H9 (cell line): ENCODE measurements around the gene CLIC6. TPM values are rescaled to one million over a fixed set of nuclear protein-coding genes. Genes with fewer than 3 reads are reported as not detected.

Experiments
- DNase-seq: peaks from one replicate; pipeline ENCODE4 v3.0.0-alpha.2; 2017
- H2AFZ ChIP-seq: one replicate; pipeline ENCODE4 v1.6.1; 2013; ENCODE audit warnings: mild to moderate bottlenecking, low read length, control low read depth, moderate library complexity
- H2AK5ac ChIP-seq: 2 replicates; pipeline ENCODE4 v1.6.1; 2013; ENCODE audit warnings: low read length, control low read depth, mixed read lengths; ENCODE audit not compliant: insufficient read length
- H2BK120ac ChIP-seq: one replicate; pipeline ENCODE4 v1.6.1; 2013; ENCODE audit warnings: low read depth, mild to moderate bottlenecking, low read length, control low read depth, inconsistent platforms; ENCODE audit not compliant: poor library complexity, severe bottlenecking
- H2BK12ac ChIP-seq: 2 replicates; pipeline ENCODE4 v1.6.1; 2013; ENCODE audit warnings: low read length, control low read depth, mixed read lengths, low read depth; ENCODE audit not compliant: insufficient read length
- H2BK15ac ChIP-seq: 2 replicates; pipeline ENCODE4 v1.6.1; 2013; ENCODE audit warnings: low read depth, low read length, control low read depth
- H2BK20ac ChIP-seq: one replicate; pipeline ENCODE4 v1.6.1; 2013; ENCODE audit warnings: low read depth, mild to moderate bottlenecking, low read length, control low read depth, inconsistent platforms; ENCODE audit not compliant: poor library complexity, severe bottlenecking
- H2BK5ac ChIP-seq: 2 replicates; pipeline ENCODE4 v1.6.1; 2013; ENCODE audit warnings: low read length, control low read depth, mixed read lengths; ENCODE audit not compliant: insufficient read length
- H3K14ac ChIP-seq: 2 replicates; pipeline ENCODE4 v1.6.1; 2013; ENCODE audit warnings: low read length, control low read depth; ENCODE audit not compliant: insufficient read depth
- H3K18ac ChIP-seq: 2 replicates; pipeline ENCODE4 v1.6.1; 2013; ENCODE audit warnings: low read depth, mild to moderate bottlenecking, mixed read lengths, low read length, control low read depth; ENCODE audit not compliant: insufficient read length
- H3K23ac ChIP-seq: 2 replicates; pipeline ENCODE4 v1.6.1; 2013; ENCODE audit warnings: low read length, control low read depth, mixed read lengths, low read depth; ENCODE audit not compliant: insufficient read length
- H3K23me2 ChIP-seq: 2 replicates; pipeline ENCODE4 v1.6.1; 2013; ENCODE audit warnings: low read depth, mild to moderate bottlenecking, mixed read lengths, low read length, control low read depth; ENCODE audit not compliant: insufficient read length, poor library complexity, severe bottlenecking
- H3K27ac ChIP-seq: 2 replicates; pipeline ENCODE4 v1.5.1; 2013; ENCODE audit warnings: low read length, control low read depth, mixed read lengths, low read depth; ENCODE audit not compliant: insufficient read length
- H3K27me3 ChIP-seq: 2 replicates; pipeline ENCODE4 v1.6.1; 2013; ENCODE audit warnings: low read length, control low read depth, inconsistent platforms; ENCODE audit not compliant: insufficient read depth
- H3K4ac ChIP-seq: 2 replicates; pipeline ENCODE4 v1.6.1; 2013; ENCODE audit warnings: low read depth, mild to moderate bottlenecking, control low read depth, inconsistent platforms, low read length, moderate library complexity
- H3K4me1 ChIP-seq: 2 replicates; pipeline ENCODE4 v1.6.1; 2013; ENCODE audit warnings: low read length, control low read depth, inconsistent platforms; ENCODE audit not compliant: insufficient read depth
- H3K4me2 ChIP-seq: 2 replicates; pipeline ENCODE4 v1.6.1; 2013; ENCODE audit warnings: low read length, control low read depth, mixed read lengths; ENCODE audit not compliant: insufficient read length, insufficient read depth
- H3K56ac ChIP-seq: 2 replicates; pipeline ENCODE4 v1.6.1; 2013; ENCODE audit warnings: low read depth, mild to moderate bottlenecking, mixed read lengths, low read length, control low read depth; ENCODE audit not compliant: insufficient read length
- H3K79me1 ChIP-seq: 2 replicates; pipeline ENCODE4 v1.6.1; 2013; ENCODE audit warnings: low read depth, mild to moderate bottlenecking, moderate library complexity, low read length, control low read depth, inconsistent platforms; ENCODE audit not compliant: insufficient read depth, poor library complexity, severe bottlenecking
- H3K79me2 ChIP-seq: 2 replicates; pipeline ENCODE4 v1.6.1; 2013; ENCODE audit warnings: low read length, control low read depth, inconsistent platforms; ENCODE audit not compliant: insufficient read depth
- H3K9ac ChIP-seq: 2 replicates; pipeline ENCODE4 v1.6.1; 2013; ENCODE audit warnings: low read length, control low read depth, mixed read lengths; ENCODE audit not compliant: insufficient read length; ENCODE audit errors: extremely low read depth
- H3K9me3 ChIP-seq: one replicate; pipeline ENCODE4 v1.6.1; 2013; ENCODE audit warnings: low read depth, low read length, inconsistent platforms; ENCODE audit not compliant: control insufficient read depth
- H3T11ph ChIP-seq: one replicate; pipeline ENCODE4 v1.6.1; 2013; ENCODE audit warnings: mild to moderate bottlenecking, low read length, control low read depth, inconsistent platforms
- H4K20me1 ChIP-seq: one replicate; pipeline ENCODE4 v1.6.1; 2013; ENCODE audit not compliant: control insufficient read depth, insufficient read length, insufficient read depth
- H4K5ac ChIP-seq: 2 replicates; pipeline ENCODE4 v1.6.1; 2013; ENCODE audit warnings: low read depth, mild to moderate bottlenecking, mixed read lengths, low read length, control low read depth; ENCODE audit not compliant: insufficient read length
- H4K8ac ChIP-seq: replicated peaks from 2 replicates; pipeline ENCODE4 v1.6.1; 2013; ENCODE audit warnings: low read length, control low read depth, mixed read lengths, low read depth; ENCODE audit not compliant: insufficient read length
- H4K91ac ChIP-seq: 2 replicates; pipeline ENCODE4 v1.6.1; 2013; ENCODE audit warnings: low read depth, mild to moderate bottlenecking, moderate library complexity, mixed read lengths, low read length, control low read depth; ENCODE audit not compliant: insufficient read length
- H3K27ac Mint-ChIP-seq, 3 experiments: 2 replicates in 2 of 3; 3 replicates in 1 of 3; pipeline ENCODE4 v1.8.0; 2020 to 2021; ENCODE audit warnings: mixed read lengths in 3 of 3, mild to moderate bottlenecking in 1 of 3, moderate library complexity in 1 of 3
- H3K27me3 Mint-ChIP-seq: 2 replicates; pipeline ENCODE4 v1.8.0; 2021; ENCODE audit warnings: low read depth, mild to moderate bottlenecking, moderate library complexity, mixed read lengths
- H3K36me3 Mint-ChIP-seq, 3 experiments: 2 replicates in 2 of 3; 3 replicates in 1 of 3; pipeline ENCODE4 v1.8.0; 2020 to 2021; ENCODE audit warnings: low read depth in 3 of 3, mixed read lengths in 3 of 3; ENCODE audit not compliant: insufficient read depth in 1 of 3
- H3K4me1 Mint-ChIP-seq, 2 experiments: 2 replicates each; pipeline ENCODE4 v1.8.0; 2020; ENCODE audit warnings: mixed read lengths in 2 of 2
- H3K4me3 Mint-ChIP-seq, 2 experiments: 2 replicates in 1 of 2; 3 replicates in 1 of 2; pipeline ENCODE4 v1.8.0; 2020 to 2021; ENCODE audit warnings: mild to moderate bottlenecking in 2 of 2, mixed read lengths in 2 of 2, moderate library complexity in 1 of 2
- H3K9me3 Mint-ChIP-seq, 2 experiments: 2 replicates in 1 of 2; 3 replicates in 1 of 2; pipeline ENCODE4 v1.8.0; 2020; ENCODE audit warnings: mild to moderate bottlenecking in 2 of 2, mixed read lengths in 2 of 2, moderate library complexity in 1 of 2
- CTCF ChIP-seq: fragments of 200-600 bp; sonication (generic); conservative IDR thresholded peaks from 3 replicates; pipeline ENCODE4 v1.8.0; 2021; ENCODE audit warnings: antibody characterized with exemption, mild to moderate bottlenecking
- WGBS: extraction: QIAGEN DNeasy Blood & Tissue Kit; methylation state at CpG from one replicate; pipeline ENCODE4 v1.1.7; 2013; ENCODE audit warnings: missing lambda C conversion rate, low lambda C conversion rate, mixed read lengths; ENCODE audit not compliant: insufficient read length; ENCODE audit errors: extremely low coverage; 5-methylcytosine and 5-hydroxymethylcytosine counted together
- total RNA-seq: library from RNA; stranded (reverse); gene quantifications from 2 replicates; pipeline ENCODE4 v1.2.1, GENCODE V29; 2021

CLIC6 gene
- total RNA-seq, 1 experiment from 2014 or later = 1.3 TPM

GRCh38 chr21:34740198-34740597 lies 71.4 kb downstream of the CLIC6 start:
- H3K23me2 ChIP-seq = no peaks in the 10 kb centered on the region
- no peak overlapping the region for H2BK20ac ChIP-seq
- no peak overlapping the region for H4K5ac ChIP-seq
- Mint-ChIP-seq H3K27me3 (peaks cover 14% of the 10 kb centered on the region), H3K9me3 (peaks cover 0 to 3% of the 10 kb centered on the region in 2 experiments; a peak in 2 of 5 replicates), H3K4me1 (no peaks in the 10 kb centered on the region; a peak in 1 of 4 replicates), H3K27ac (no peak overlapping the region), H3K4me3 (no peak overlapping the region), H3K36me3 (no peaks in the 10 kb centered on the region)
- no peaks in the 10 kb centered on the region for H3K4me1 ChIP-seq
- no peak overlapping the region for H3K56ac ChIP-seq
- no peaks in the 10 kb centered on the region for H4K20me1 ChIP-seq
- no peaks in the 10 kb centered on the region for H3K79me1 ChIP-seq
- no peak overlapping the region for H3K4me2 ChIP-seq
- H4K91ac ChIP-seq = no peak overlapping the region
- no peak overlapping the region for H2BK5ac ChIP-seq
- H2AFZ ChIP-seq = no peak overlapping the region
- no peaks in the 10 kb centered on the region for H3K79me2 ChIP-seq
- H3K9ac ChIP-seq = no peak overlapping the region
- H4K8ac ChIP-seq = no peak overlapping the region
- no peak overlapping the region for H3K18ac ChIP-seq
- no peak overlapping the region for H2BK15ac ChIP-seq
- no peak overlapping the region for H2BK12ac ChIP-seq
- WGBS = 100% methylated on average over 1 of the region's 1 CpG
- no peak overlapping the region for H3K14ac ChIP-seq
- no peaks in the 10 kb centered on the region for H3K27me3 ChIP-seq
- no peak overlapping the region for H3K4ac ChIP-seq
- TF ChIP-seq CTCF = no peak
- no peak overlapping the region for H2AK5ac ChIP-seq
- no peak overlapping the region for H3T11ph ChIP-seq
- H3K23ac ChIP-seq = no peak overlapping the region
- no peaks in the 10 kb centered on the region for H3K9me3 ChIP-seq
- no peak overlapping the region for H2BK120ac ChIP-seq
- DNase-seq = no peak
- no peak overlapping the region for H3K27ac ChIP-seq
